Panc1 (cell line): ENCODE measurements around the gene ABHD14A.

Source experiments
- CTCF ChIP-seq: fragments of 450-650 bp; IDR thresholded peaks from 2 replicates; pipeline ENCODE4 v1.5.1; 2017; ENCODE audit warnings: mild to moderate bottlenecking
- POLR2AphosphoS5 ChIP-seq: IDR thresholded peaks from 2 replicates; pipeline ENCODE4 v1.6.1; 2012; ENCODE audit warnings: mild to moderate bottlenecking, low read depth, low read length, moderate library complexity
- REST ChIP-seq, 2 experiments: IDR thresholded peaks; 2 replicates each; pipeline ENCODE4 v1.6.1; 2011 to 2012; ENCODE audit warnings: low read depth in 2 of 2, control low read depth in 1 of 2, low read length in 1 of 2, mild to moderate bottlenecking in 1 of 2, moderate library complexity in 1 of 2; ENCODE audit not compliant: insufficient read depth in 1 of 2
- SIN3A ChIP-seq: IDR thresholded peaks from 2 replicates; pipeline ENCODE4 v1.6.1; 2012; ENCODE audit warnings: low read depth, mild to moderate bottlenecking, low read length, moderate library complexity, borderline replicate concordance; ENCODE audit not compliant: insufficient read depth

DNA sequence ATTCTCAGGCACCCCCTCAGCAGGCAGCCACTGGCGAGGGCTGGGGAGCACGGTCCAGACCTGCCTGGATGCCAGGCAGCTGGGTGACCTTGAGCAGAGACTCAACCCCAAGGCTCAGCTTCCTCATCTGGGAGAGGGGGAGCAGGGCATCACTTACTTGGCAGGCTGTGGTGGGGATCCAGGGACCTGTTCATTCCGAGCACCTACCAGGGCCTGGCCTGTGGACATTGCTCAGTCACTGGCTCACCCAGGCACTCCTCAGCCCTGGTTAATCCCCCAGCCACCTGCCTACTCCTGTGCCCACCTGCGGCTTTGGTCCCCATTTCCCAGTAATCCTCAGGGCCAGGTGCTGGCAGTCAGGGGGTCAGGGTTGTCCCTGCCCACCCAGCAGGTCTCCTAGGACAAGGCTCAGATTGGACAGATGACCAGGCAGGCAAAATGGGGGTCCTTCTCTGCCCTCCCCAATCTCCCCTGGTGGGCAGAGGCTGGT lies 30.1 kb downstream of the ABHD14A start:
- TF ChIP-seq CTCF (no peak), POLR2AphosphoS5 (no peak), REST (IDR thresholded peaks at IDR 0.05; ENCODE audit: insufficient read depth in 1 of 2, low read depth in 2 of 2, low read length in 1 of 2) (no peak), SIN3A (no peak)
